ENCODE data around the gene NR4A2. TPM values are rescaled to one million over a fixed set of nuclear protein-coding genes. Genes with fewer than 3 reads are reported as not detected.

NR4A2 gene
- total and polyA plus RNA-seq, 7 donors, result 1.8 to 11.3 (median 2.6) TPM

GRCh38 chr2:156363141-156363540 is 30.6 kb upstream of the NR4A2 start:
- Histone ChIP-seq H3K27ac (no peak overlapping the region), H3K9me3 (no peaks in the 10 kb centered on the region), H3K4me3 (no peak overlapping the region), H3K4me1 (no peaks in the 10 kb centered on the region), H3K36me3 (no peaks in the 10 kb centered on the region), H3K27me3 (no peaks in the 10 kb centered on the region)
- intact Hi-C loops (cut with DNase I), result no loop called here
- DNase-seq, result no peak
- TF ChIP-seq POLR2AphosphoS5 (IDR thresholded peaks at IDR 0.05) (no peak), EP300 (IDR thresholded peaks at IDR 0.05) (no peak), CTCF (IDR thresholded peaks at IDR 0.05) (no peak), POLR2A (IDR thresholded peaks at IDR 0.05) (no peak)

GRCh38 chr2:156356014-156356754 is 23.7 kb upstream of the NR4A2 start:
- no peaks in the 10 kb centered on the region for H3K4me1 ChIP-seq
- TF ChIP-seq POLR2AphosphoS5 (IDR thresholded peaks at IDR 0.05), result no peak
- no peak for TF ChIP-seq EP300 (IDR thresholded peaks at IDR 0.05)
- TF ChIP-seq POLR2A (IDR thresholded peaks at IDR 0.05), result no peak
- no peak for TF ChIP-seq CTCF (IDR thresholded peaks at IDR 0.05)
- no peak for DNase-seq
- no peak overlapping the region for H3K4me3 ChIP-seq
- H3K27me3 ChIP-seq, result no peaks in the 10 kb centered on the region
- intact Hi-C loops (cut with DNase I), result no loop called here
- no peaks in the 10 kb centered on the region for H3K36me3 ChIP-seq
- WGBS, 2 donors, result 96 to 98% methylated on average over 3 of the region's 3 CpGs
- H3K9me3 ChIP-seq, result no peaks in the 10 kb centered on the region
- H3K27ac ChIP-seq, result no peak overlapping the region

GRCh38 chr2:156352911-156353310 is 20.4 kb upstream of the NR4A2 start:
- H3K4me3 ChIP-seq, result no peak overlapping the region
- TF ChIP-seq CTCF (IDR thresholded peaks at IDR 0.05), result no peak
- no peak for TF ChIP-seq POLR2A (IDR thresholded peaks at IDR 0.05)
- TF ChIP-seq EP300 (IDR thresholded peaks at IDR 0.05), result no peak
- no peak for TF ChIP-seq POLR2AphosphoS5 (IDR thresholded peaks at IDR 0.05)
- WGBS, 2 donors, result 84 to 86% methylated on average over 1 of the region's 1 CpG
- H3K9me3 ChIP-seq, result no peaks in the 10 kb centered on the region
- DNase-seq, result no peak
- no peak overlapping the region for H3K27ac ChIP-seq
- intact Hi-C loops (cut with DNase I), result no loop called here
- no peaks in the 10 kb centered on the region for H3K27me3 ChIP-seq
- no peaks in the 10 kb centered on the region for H3K36me3 ChIP-seq
- no peaks in the 10 kb centered on the region for H3K4me1 ChIP-seq

GRCh38 chr2:156350374-156351142 is 18.0 kb upstream of the NR4A2 start:
- no peaks in the 10 kb centered on the region for H3K27me3 ChIP-seq
- H3K4me3 ChIP-seq, result no peak overlapping the region
- H3K27ac ChIP-seq, result no peak overlapping the region
- H3K4me1 ChIP-seq, result no peaks in the 10 kb centered on the region
- no peaks in the 10 kb centered on the region for H3K36me3 ChIP-seq
- intact Hi-C loops (cut with DNase I), result no loop called here
- no peaks in the 10 kb centered on the region for H3K9me3 ChIP-seq
- TF ChIP-seq EP300 (IDR thresholded peaks at IDR 0.05) (no peak), POLR2A (IDR thresholded peaks at IDR 0.05) (no peak), POLR2AphosphoS5 (IDR thresholded peaks at IDR 0.05) (no peak), CTCF (IDR thresholded peaks at IDR 0.05) (no peak)
- no peak for DNase-seq
- 73 to 85% methylated on average over 7 of the region's 7 CpGs for WGBS, 2 donors
